SK-N-SH treated with all-trans-retinoic acid at 6 μM for 48 hours (cell line): ENCODE results near the gene NTN5.

Source experiments
- ATAC-seq: fragments of 200-7000 bp; cut with Tn5 transposase; 3 replicates; pipeline ENCODE4 v1.9.1; 2020; ENCODE audit warnings: mild to moderate bottlenecking, moderate library complexity
- ARNTL ChIP-seq: fragments of 450-650 bp; formaldehyde crosslinking; IDR thresholded peaks from 2 replicates; pipeline ENCODE4 v1.5.0; 2020; ENCODE audit warnings: low read depth, mild to moderate bottlenecking, moderate library complexity, borderline replicate concordance
- BACH2 ChIP-seq: fragments of 250-450 bp; sonication (Bioruptor Pico); IDR thresholded peaks from 2 replicates; pipeline ENCODE4 v1.9.0; 2021; ENCODE audit warnings: mild to moderate bottlenecking, borderline replicate concordance
- CREB5 ChIP-seq: fragments of 250-450 bp; sonication (Bioruptor Pico); IDR thresholded peaks from 2 replicates; pipeline ENCODE4 v1.5.1; 2020; ENCODE audit warnings: low read depth, mild to moderate bottlenecking, moderate library complexity
- CSDC2 ChIP-seq: fragments of 250-450 bp; sonication (Bioruptor Pico); IDR thresholded peaks from 2 replicates; pipeline ENCODE4 v1.5.0; 2020; ENCODE audit warnings: mild to moderate bottlenecking, moderate library complexity
- CSRNP3 ChIP-seq: fragments of 250-450 bp; sonication (Bioruptor Pico); IDR thresholded peaks from 2 replicates; pipeline ENCODE4 v1.5.1; 2021; ENCODE audit warnings: mild to moderate bottlenecking, moderate library complexity
- OSR1 ChIP-seq: fragments of 250-450 bp; sonication (Bioruptor Pico); IDR thresholded peaks from 2 replicates; pipeline ENCODE4 v1.8.0; 2022; ENCODE audit warnings: moderate library complexity, mild to moderate bottlenecking, inconsistent platforms
- PPARA ChIP-seq: fragments of 250-450 bp; sonication (Bioruptor Pico); IDR thresholded peaks from 2 replicates; pipeline ENCODE4 v1.5.0; 2020; ENCODE audit warnings: mild to moderate bottlenecking, borderline replicate concordance
- RARB ChIP-seq: fragments of 250-450 bp; sonication (Bioruptor Pico); IDR thresholded peaks from 2 replicates; pipeline ENCODE4 v1.8.0; 2021; ENCODE audit warnings: mild to moderate bottlenecking, moderate library complexity
- TOX ChIP-seq: fragments of 250-450 bp; sonication (Bioruptor Pico); IDR thresholded peaks from 2 replicates; pipeline ENCODE4 v1.8.0; 2021; ENCODE audit warnings: mild to moderate bottlenecking, moderate library complexity, borderline replicate concordance
- ZC3H10 ChIP-seq: fragments of 250-450 bp; sonication (Bioruptor Pico); IDR thresholded peaks from 2 replicates; pipeline ENCODE4 v1.5.1; 2021; ENCODE audit warnings: mild to moderate bottlenecking, moderate library complexity
- ZFP3 ChIP-seq: fragments of 250-450 bp; sonication (Bioruptor Pico); IDR thresholded peaks from 2 replicates; pipeline ENCODE4 v1.5.0; 2020; ENCODE audit warnings: mild to moderate bottlenecking, moderate library complexity
- ZNF565 ChIP-seq: fragments of 450-650 bp; formaldehyde crosslinking; conservative IDR thresholded peaks from 2 replicates; pipeline ENCODE4 v1.5.0; 2020; ENCODE audit warnings: low read depth, mild to moderate bottlenecking, moderate library complexity
- ZNF70 ChIP-seq: fragments of 450-650 bp; formaldehyde crosslinking; IDR thresholded peaks from 2 replicates; pipeline ENCODE4 v1.5.0; 2020; ENCODE audit warnings: mild to moderate bottlenecking, moderate library complexity
- TF ChIP-seq, protein P1 (sequence below): fragments of 250-450 bp; sonication (Bioruptor Pico); IDR thresholded peaks from 2 replicates; pipeline ENCODE4 v1.5.0; 2020; ENCODE audit warnings: mild to moderate bottlenecking, moderate library complexity
- TF ChIP-seq, protein P2 (sequence below): fragments of 250-450 bp; sonication (Bioruptor Pico); IDR thresholded peaks from 2 replicates; pipeline ENCODE4 v1.8.0; 2021; ENCODE audit warnings: low read depth, mild to moderate bottlenecking, moderate library complexity, borderline replicate concordance

The NTN5 gene

DNA sequence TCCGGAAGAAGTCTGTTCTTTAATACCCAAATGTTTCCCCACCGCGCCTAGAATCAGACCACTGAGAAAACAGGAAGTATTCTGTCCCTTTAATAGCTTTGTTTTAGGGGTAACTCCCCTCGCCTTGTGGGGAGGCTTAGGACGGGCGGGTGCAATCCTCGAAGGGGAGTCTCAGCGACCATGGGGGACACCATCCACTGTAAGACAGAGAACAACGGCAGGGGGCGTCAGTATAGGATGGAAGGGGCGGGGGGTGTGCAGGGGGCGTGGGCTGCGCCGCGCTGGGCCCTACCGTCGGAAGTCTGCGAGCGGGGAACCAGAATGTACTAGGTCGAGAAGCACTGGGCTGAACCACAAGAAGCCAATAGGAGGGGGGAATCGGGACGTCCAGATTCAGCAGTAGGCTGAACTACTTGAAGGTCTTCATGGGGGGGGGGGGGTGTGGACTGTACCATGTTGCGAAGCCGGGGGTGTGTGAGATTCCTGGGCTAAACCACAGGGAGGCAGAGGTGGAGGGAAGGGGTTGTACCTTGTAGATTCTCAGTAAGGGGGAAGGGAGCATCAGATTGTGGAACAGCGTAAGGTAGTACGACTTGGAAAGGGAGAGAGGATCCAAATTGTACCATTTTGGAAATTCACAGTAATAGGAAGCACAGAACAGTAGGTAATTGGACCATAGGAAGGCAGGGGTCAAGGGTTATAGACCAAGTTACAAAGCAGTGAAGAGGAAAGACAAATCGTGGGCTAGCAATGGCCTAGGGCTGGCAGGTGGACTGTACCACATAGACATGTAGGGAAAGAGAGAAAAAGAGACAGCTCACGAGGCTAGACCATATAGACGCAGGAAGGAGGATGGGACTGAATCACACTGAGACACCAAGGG lies 34.6 kb downstream of the NTN5 start:
- TF ChIP-seq, protein P1, sequence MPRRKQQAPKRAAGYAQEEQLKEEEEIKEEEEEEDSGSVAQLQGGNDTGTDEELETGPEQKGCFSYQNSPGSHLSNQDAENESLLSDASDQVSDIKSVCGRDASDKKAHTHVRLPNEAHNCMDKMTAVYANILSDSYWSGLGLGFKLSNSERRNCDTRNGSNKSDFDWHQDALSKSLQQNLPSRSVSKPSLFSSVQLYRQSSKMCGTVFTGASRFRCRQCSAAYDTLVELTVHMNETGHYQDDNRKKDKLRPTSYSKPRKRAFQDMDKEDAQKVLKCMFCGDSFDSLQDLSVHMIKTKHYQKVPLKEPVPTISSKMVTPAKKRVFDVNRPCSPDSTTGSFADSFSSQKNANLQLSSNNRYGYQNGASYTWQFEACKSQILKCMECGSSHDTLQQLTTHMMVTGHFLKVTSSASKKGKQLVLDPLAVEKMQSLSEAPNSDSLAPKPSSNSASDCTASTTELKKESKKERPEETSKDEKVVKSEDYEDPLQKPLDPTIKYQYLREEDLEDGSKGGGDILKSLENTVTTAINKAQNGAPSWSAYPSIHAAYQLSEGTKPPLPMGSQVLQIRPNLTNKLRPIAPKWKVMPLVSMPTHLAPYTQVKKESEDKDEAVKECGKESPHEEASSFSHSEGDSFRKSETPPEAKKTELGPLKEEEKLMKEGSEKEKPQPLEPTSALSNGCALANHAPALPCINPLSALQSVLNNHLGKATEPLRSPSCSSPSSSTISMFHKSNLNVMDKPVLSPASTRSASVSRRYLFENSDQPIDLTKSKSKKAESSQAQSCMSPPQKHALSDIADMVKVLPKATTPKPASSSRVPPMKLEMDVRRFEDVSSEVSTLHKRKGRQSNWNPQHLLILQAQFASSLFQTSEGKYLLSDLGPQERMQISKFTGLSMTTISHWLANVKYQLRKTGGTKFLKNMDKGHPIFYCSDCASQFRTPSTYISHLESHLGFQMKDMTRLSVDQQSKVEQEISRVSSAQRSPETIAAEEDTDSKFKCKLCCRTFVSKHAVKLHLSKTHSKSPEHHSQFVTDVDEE (CRISPR knock-in tag), result no peak
- TF ChIP-seq, all 23 proteins: peak for 0
- ATAC-seq, result peak; percentile 55

- ATAC-seq, result peak; percentile 85
- TF ChIP-seq ZNF70 (no peak), CREB5 (no peak), CSDC2 (CRISPR knock-in tag) (no peak), ZFP3 (CRISPR knock-in tag) (no peak), BACH2 (CRISPR knock-in tag) (no peak), ARNTL (CRISPR knock-in tag) (peak; percentile 99)
These were observed 35.3 kb downstream of the NTN5 start for GRCh38 chr19:48637449-48637947.

- ATAC-seq, result peak; percentile 27
- TF ChIP-seq ZNF565 (CRISPR knock-in tag) (no peak), RARB (no peak), CSDC2 (CRISPR knock-in tag) (no peak), ZC3H10 (CRISPR knock-in tag) (no peak)
These were observed 35.9 kb downstream of the NTN5 start, which contains the start of gene DBP for GRCh38 chr19:48636859-48637448. Gene DBP (minus strand): TSS chr19:48637379. CDS start chr19:48636994, 385 bp downstream.

- ATAC-seq, result no peak
- no peak for TF ChIP-seq PPARA (CRISPR knock-in tag)
- no peak for TF ChIP-seq BACH2 (CRISPR knock-in tag)
- TF ChIP-seq, protein P2, sequence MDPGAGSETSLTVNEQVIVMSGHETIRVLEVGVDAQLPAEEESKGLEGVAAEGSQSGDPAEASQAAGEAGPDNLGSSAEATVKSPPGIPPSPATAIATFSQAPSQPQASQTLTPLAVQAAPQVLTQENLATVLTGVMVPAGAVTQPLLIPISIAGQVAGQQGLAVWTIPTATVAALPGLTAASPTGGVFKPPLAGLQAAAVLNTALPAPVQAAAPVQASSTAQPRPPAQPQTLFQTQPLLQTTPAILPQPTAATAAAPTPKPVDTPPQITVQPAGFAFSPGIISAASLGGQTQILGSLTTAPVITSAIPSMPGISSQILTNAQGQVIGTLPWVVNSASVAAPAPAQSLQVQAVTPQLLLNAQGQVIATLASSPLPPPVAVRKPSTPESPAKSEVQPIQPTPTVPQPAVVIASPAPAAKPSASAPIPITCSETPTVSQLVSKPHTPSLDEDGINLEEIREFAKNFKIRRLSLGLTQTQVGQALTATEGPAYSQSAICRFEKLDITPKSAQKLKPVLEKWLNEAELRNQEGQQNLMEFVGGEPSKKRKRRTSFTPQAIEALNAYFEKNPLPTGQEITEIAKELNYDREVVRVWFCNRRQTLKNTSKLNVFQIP (CRISPR knock-in tag), result no peak
- no peak for TF ChIP-seq OSR1 (CRISPR knock-in tag)
- TF ChIP-seq CREB5, result no peak
- TF ChIP-seq ZNF565 (CRISPR knock-in tag), result no peak
- no peak for TF ChIP-seq RARB
- no peak for TF ChIP-seq CSDC2 (CRISPR knock-in tag)
These were observed 36.6 kb downstream of the NTN5 start for GRCh38 chr19:48635966-48636858.

- peak; percentile 5 for ATAC-seq
- TF ChIP-seq BACH2 (CRISPR knock-in tag) (no peak), CSRNP3 (CRISPR knock-in tag) (no peak), TOX (no peak)
These were observed 37.4 kb downstream of the NTN5 start for GRCh38 chr19:48635263-48635965.
